Activated CD4-positive, CD25-positive, alpha-beta regulatory T cell treated with anti-CD3 and anti-CD28 coated beads, Interleukin-2, amount 50 U/mL, for 24 hours (primary cell): ENCODE measurements around the gene MTUS2.

Experiments
- ATAC-seq, 2 donors: fragments of 150-1000 bp; cut with Tn5 transposase; one replicate each; pipeline ENCODE4 v1.10.0; 2021; ENCODE audit warnings: mild to moderate bottlenecking in 1 of 2, moderate library complexity in 1 of 2

Gene MTUS2

GRCh38 chr13:29038700-29039099, 218.6 kb downstream of the MTUS2 start:
- no peak for ATAC-seq

GRCh38 chr13:29039212-29039611, 219.1 kb downstream of the MTUS2 start:
- no peak for ATAC-seq

GRCh38 chr13:29046588-29046987, 226.4 kb downstream of the MTUS2 start:
- ATAC-seq = no peak

GRCh38 chr13:29049524-29049923, 229.4 kb downstream of the MTUS2 start:
- ATAC-seq = no peak

- ATAC-seq = no peak
These were observed 230.6 kb downstream of the MTUS2 start for GRCh38 chr13:29050719-29051118.

GRCh38 chr13:29059800-29060199, 239.7 kb downstream of the MTUS2 start:
- ATAC-seq = no peak

GRCh38 chr13:29065142-29065541, 245.0 kb downstream of the MTUS2 start:
- peak in 1 of 2 donors; percentile 66 for ATAC-seq

GRCh38 chr13:29067306-29067945, 247.3 kb downstream of the MTUS2 start:
- no peak for ATAC-seq

GRCh38 chr13:29073755-29074154, 253.6 kb downstream of the MTUS2 start:
- ATAC-seq = no peak

- no peak for ATAC-seq
These were observed 257.1 kb downstream of the MTUS2 start for GRCh38 chr13:29077051-29077813.

GRCh38 chr13:29081036-29081435, 260.9 kb downstream of the MTUS2 start:
- peak; percentile 28 to 41 for ATAC-seq

- no peak for ATAC-seq
These were observed 261.7 kb downstream of the MTUS2 start for GRCh38 chr13:29081697-29082440.

- ATAC-seq = no peak
These were observed 279.8 kb downstream of the MTUS2 start for GRCh38 chr13:29099781-29100406.

- ATAC-seq = no peak
These were observed 280.6 kb downstream of the MTUS2 start for GRCh38 chr13:29100758-29101157.

GRCh38 chr13:29101409-29101808, 281.3 kb downstream of the MTUS2 start:
- ATAC-seq = no peak

- no peak for ATAC-seq
These were observed 281.8 kb downstream of the MTUS2 start for GRCh38 chr13:29101905-29102304.

GRCh38 chr13:29103065-29103800, 283.1 kb downstream of the MTUS2 start:
- ATAC-seq = no peak

GRCh38 chr13:29104461-29104860, 284.3 kb downstream of the MTUS2 start:
- no peak for ATAC-seq

GRCh38 chr13:29105779-29106178, 285.6 kb downstream of the MTUS2 start:
- no peak for ATAC-seq

- ATAC-seq = no peak
These were observed 286.5 kb downstream of the MTUS2 start for GRCh38 chr13:29106651-29107050.

GRCh38 chr13:29108068-29108786, 288.1 kb downstream of the MTUS2 start:
- ATAC-seq = no peak

GRCh38 chr13:29109987-29110386, 289.8 kb downstream of the MTUS2 start:
- no peak for ATAC-seq
